HCT116 (cell line): ENCODE results near the gene PTGER4. TPM values are rescaled to one million over a fixed set of nuclear protein-coding genes. Genes with fewer than 3 reads are reported as not detected.
A peak's percentile ranks its signal among the peaks of the same experiment; 100 is the strongest.

Experiments
- ATAC-seq: fragments of 200-7000 bp; cut with Tn5 transposase; 2 replicates; pipeline ENCODE4 v1.9.1; 2020; ENCODE audit warnings: mild to moderate bottlenecking, moderate library complexity
- BruUV-seq: library from RNA; stranded (reverse); fragments of 400-500 nt; replicated peaks from 2 replicates; lab custom pipeline; 2021; lab: Mats Ljungman, UMichigan
- CTCF ChIA-PET: fragments of 300-600 bp; sonication (Branson Sonifier 250); formaldehyde crosslinking; loops from one replicate; lab custom pipeline; 2021; ENCODE audit warnings: antibody characterized with exemption; lab: Charles Lee
- POLR2A ChIA-PET: fragments of 300-600, 350-600 bp; sonication (Branson Sonifier 250); formaldehyde crosslinking; loops from one replicate; lab custom pipeline; 2021; ENCODE audit warnings: antibody characterized with exemption; lab: Charles Lee
- RAD21 ChIA-PET, 2 experiments: fragments of 300-600 bp; sonication (Branson Sonifier 250); formaldehyde crosslinking; loops; one replicate each; lab custom pipeline; 2023; ENCODE audit warnings: low total read pairs in 2 of 2; ENCODE audit not compliant: uncharacterized antibody in 2 of 2, unreplicated experiment in 2 of 2, low non-redundant PET in 1 of 2; lab: Charles Lee
- DNase-seq: peaks from one replicate; pipeline ENCODE4 v3.0.0-alpha.2; 2010; ENCODE audit warnings: low read depth, low spot score
- H2AFZ ChIP-seq: fragments of 200-600 bp; shearing (Covaris generic), sonication (generic); 2 replicates; pipeline ENCODE4 v1.6.1; 2017; ENCODE audit warnings: low read depth, mixed run types, mixed read lengths, antibody characterized with exemption, low read length; ENCODE audit not compliant: poor library complexity, severe bottlenecking
- H3K27ac ChIP-seq: 2 replicates; pipeline ENCODE4 v1.5.1; 2012; ENCODE audit warnings: low read depth, low read length
- H3K27me3 ChIP-seq: fragments of 200-600 bp; sonication (generic); 2 replicates; pipeline ENCODE4 v1.6.1; 2016; ENCODE audit warnings: mixed run types, low read length, mixed read lengths; ENCODE audit not compliant: insufficient read depth
- H3K36me3 ChIP-seq, 2 experiments: fragments of 200-500 bp in 1 of 2; fragments of 200-600 bp in 1 of 2; sonication (Bioruptor generic) in 1 of 2; sonication (generic) in 1 of 2; 2 replicates each; pipeline versions ENCODE4 v1.5.1 to v1.6.1; 2014 to 2016; ENCODE audit warnings: low read length in 2 of 2, inconsistent platforms in 1 of 2, mixed read lengths in 1 of 2, mixed run types in 1 of 2; ENCODE audit not compliant: insufficient read depth in 2 of 2, control insufficient read depth in 1 of 2
- H3K4me1 ChIP-seq, 2 experiments: fragments of 200-600 bp in 1 of 2; sonication (generic) in 1 of 2; 2 replicates each; pipeline versions ENCODE4 v1.5.1 to v1.6.1; 2012 to 2017; ENCODE audit warnings: low read length in 2 of 2, inconsistent platforms in 1 of 2, mild to moderate bottlenecking in 1 of 2, mixed read lengths in 1 of 2, mixed run types in 1 of 2, moderate library complexity in 1 of 2; ENCODE audit not compliant: insufficient read depth in 2 of 2, control insufficient read depth in 1 of 2
- H3K4me2 ChIP-seq: fragments of 200-600 bp; sonication (generic); 2 replicates; pipeline ENCODE4 v1.6.1; 2017; ENCODE audit warnings: mixed run types, low read length, mixed read lengths
- H3K4me3 ChIP-seq, 2 experiments: fragments of 200-600 bp in 1 of 2; sonication (generic) in 1 of 2; replicated peaks in 1 of 2; 2 replicates each; pipeline ENCODE4 v1.5.1; 2011 to 2016; ENCODE audit warnings: low read length in 2 of 2, control low read depth in 1 of 2, low read depth in 1 of 2, mild to moderate bottlenecking in 1 of 2, mixed read lengths in 1 of 2, mixed run types in 1 of 2
- H3K79me2 ChIP-seq: fragments of 200-600 bp; sonication (generic); 2 replicates; pipeline ENCODE4 v1.6.1; 2017; ENCODE audit warnings: mild to moderate bottlenecking, mixed run types, low read length, moderate library complexity, mixed read lengths; ENCODE audit not compliant: insufficient read depth
- H3K9ac ChIP-seq: fragments of 200-600 bp; sonication (generic); 2 replicates; pipeline ENCODE4 v1.6.1; 2016; ENCODE audit warnings: low read length, mixed read lengths
- H3K9me2 ChIP-seq: fragments of 200-600 bp; sonication (generic), shearing (Covaris generic); 2 replicates; pipeline ENCODE4 v1.6.1; 2017; ENCODE audit warnings: mixed run types, mild to moderate bottlenecking, moderate library complexity; ENCODE audit not compliant: insufficient read depth
- H3K9me3 ChIP-seq, 2 experiments: fragments of 200-500 bp in 1 of 2; fragments of 200-600 bp in 1 of 2; sonication (Bioruptor generic) in 1 of 2; sonication (generic) in 1 of 2; 2 replicates each; pipeline ENCODE4 v1.6.1; 2014 to 2017; ENCODE audit warnings: low read length in 2 of 2, mixed read lengths in 2 of 2, inconsistent platforms in 1 of 2, low read depth in 1 of 2, mild to moderate bottlenecking in 1 of 2, mixed run types in 1 of 2, moderate library complexity in 1 of 2; ENCODE audit not compliant: control insufficient read depth in 1 of 2, insufficient read depth in 1 of 2
- H4K20me1 ChIP-seq: fragments of 200-600 bp; sonication (generic), shearing (Covaris generic); 2 replicates; pipeline ENCODE4 v1.6.1; 2017; ENCODE audit warnings: mixed run types, mild to moderate bottlenecking, moderate library complexity; ENCODE audit not compliant: insufficient read depth
- ATF3 ChIP-seq: IDR thresholded peaks from 2 replicates; pipeline ENCODE4 v1.6.1; 2012
- CBX3 ChIP-seq: IDR thresholded peaks from 2 replicates; pipeline ENCODE4 v1.6.1; 2012; ENCODE audit warnings: low read depth
- EGR1 ChIP-seq: IDR thresholded peaks from 2 replicates; pipeline ENCODE4 v1.6.1; 2012; ENCODE audit warnings: low read depth
- ELF1 ChIP-seq: IDR thresholded peaks from 2 replicates; pipeline ENCODE4 v1.6.1; 2012; ENCODE audit warnings: low read depth, borderline replicate concordance
- EZH2 ChIP-seq: fragments of 200-600 bp; sonication (generic); IDR thresholded peaks from 2 replicates; pipeline ENCODE4 v1.6.1; 2017; ENCODE audit warnings: antibody characterized with exemption, mixed run types
- FOSL1 ChIP-seq: IDR thresholded peaks from 2 replicates; pipeline ENCODE4 v1.6.1; 2012; ENCODE audit warnings: low read depth
- MAX ChIP-seq: IDR thresholded peaks from 2 replicates; pipeline ENCODE4 v1.6.1; 2012
- POLR2A ChIP-seq: IDR thresholded peaks from 2 replicates; pipeline ENCODE4 v1.7.0; 2011; ENCODE audit warnings: borderline replicate concordance; ENCODE audit not compliant: insufficient read depth, insufficient read length; ENCODE audit errors: extremely low read depth
- POLR2AphosphoS5 ChIP-seq: IDR thresholded peaks from 2 replicates; pipeline ENCODE4 v1.6.1; 2011; ENCODE audit warnings: mild to moderate bottlenecking, low read depth, low read length, moderate library complexity
- RAD21 ChIP-seq: IDR thresholded peaks from 2 replicates; pipeline ENCODE4 v1.6.1; 2012; ENCODE audit warnings: low read depth, mild to moderate bottlenecking
- SIN3A ChIP-seq: IDR thresholded peaks from 2 replicates; pipeline ENCODE4 v1.6.1; 2012; ENCODE audit warnings: low read depth
- SP1 ChIP-seq: IDR thresholded peaks from 2 replicates; pipeline ENCODE4 v1.6.1; 2012; ENCODE audit warnings: low read depth
- SRF ChIP-seq: IDR thresholded peaks from 2 replicates; pipeline ENCODE4 v1.6.1; 2012; ENCODE audit warnings: low read depth
- TCF7L2 ChIP-seq: IDR thresholded peaks from 2 replicates; pipeline ENCODE4 v1.7.0; 2011; ENCODE audit warnings: borderline replicate concordance, inconsistent platforms; ENCODE audit not compliant: insufficient read depth, insufficient read length; ENCODE audit errors: extremely low read depth
- YY1 ChIP-seq: IDR thresholded peaks from 2 replicates; pipeline ENCODE4 v1.6.1; 2011; ENCODE audit warnings: low read length, low read depth, moderate library complexity, mild to moderate bottlenecking; ENCODE audit not compliant: insufficient replicate concordance; ENCODE audit errors: extremely low read depth
- ZFX ChIP-seq: fragments of 450-650 bp; IDR thresholded peaks from 2 replicates; pipeline ENCODE4 v1.6.1; 2017
- ZNF274 ChIP-seq: fragments of 200-500 bp; sonication (Bioruptor generic); IDR thresholded peaks from 2 replicates; pipeline ENCODE4 v1.6.1; 2014; ENCODE audit warnings: mild to moderate bottlenecking, low read depth, low read length, inconsistent platforms
- intact Hi-C: fragments of 100-400 bp; cut with micrococcal nuclease; formaldehyde crosslinking; loops from 2 replicates; pipeline ENCODE4 v1.10.0; 2022
- total RNA-seq: library from RNA; stranded (reverse); gene quantifications from one replicate; pipeline ENCODE4 v1.2.1, GENCODE V29; 2021; ENCODE audit not compliant: unreplicated experiment

PTGER4 gene
- total RNA-seq, 1 experiment from 2014 or later = 3.0 TPM

- BruUV-seq = no TSS peak
- POLR2A ChIA-PET = interaction anchor here (0.6 to 1.2 kb wide), 6 partner anchors 599 to 1092 kb away, joined by 3 to 6 read pairs (median 4); no protein-coding TSS in a partner anchor
- peak overlapping the region; percentile 60 to 70 for H3K4me3 ChIP-seq
- H2AFZ ChIP-seq = peak overlapping the region; percentile 83
- H3K9ac ChIP-seq = peak overlapping the region; percentile 66
- H3K4me1 ChIP-seq = peaks cover 19 to 33% of the 10 kb centered on the region in 2 experiments
- RAD21 ChIA-PET = interaction anchor here in 1 of 2 experiments (0.5 to 0.6 kb wide), 3 partner anchors 63 to 1137 kb away, joined by 3 to 6 read pairs (median 4); no protein-coding TSS in a partner anchor
- CTCF ChIA-PET = interaction anchor here (0.6 to 1.0 kb wide), 3 partner anchors 391 to 1193 kb away, joined by 3 to 5 read pairs (median 3); no protein-coding TSS in a partner anchor
- no peaks in the 10 kb centered on the region for H3K36me3 ChIP-seq
- peak overlapping the region; percentile 73 for H3K4me2 ChIP-seq
- H3K9me3 ChIP-seq = no peaks in the 10 kb centered on the region
- intact Hi-C loops = no loop called here
- no peaks in the 10 kb centered on the region for H4K20me1 ChIP-seq
- H3K79me2 ChIP-seq = no peaks in the 10 kb centered on the region
- H3K27ac ChIP-seq = peak overlapping the region; percentile 92
- TF ChIP-seq TCF7L2 = no peak
- TF ChIP-seq ELF1 = no peak
- TF ChIP-seq YY1 = peak; percentile 12
- peak; percentile 56 for TF ChIP-seq EGR1
- peak; percentile 5 for TF ChIP-seq SP1
- TF ChIP-seq POLR2AphosphoS5 = peak; percentile 83
- TF ChIP-seq ZFX = no peak
- peak; percentile 60; the same call in 1 of the 2 replicates for TF ChIP-seq MAX
- peak; percentile 65; the same call in 1 of the 2 replicates for TF ChIP-seq SIN3A
- no peak for TF ChIP-seq ZNF274
- TF ChIP-seq POLR2A = peak; percentile 91
- no peak for TF ChIP-seq FOSL1
- no peak for TF ChIP-seq RAD21
- TF ChIP-seq SRF = peak; percentile 92
- no peak for TF ChIP-seq CBX3
- no peak for TF ChIP-seq EZH2
- no peak for TF ChIP-seq ATF3
- DNase-seq = peak; percentile 88
- ATAC-seq = peak; percentile 89
- no peaks in the 10 kb centered on the region for H3K27me3 ChIP-seq
- H3K9me2 ChIP-seq = no peaks in the 10 kb centered on the region
Measured at GRCh38 chr5:40679148-40679912, 385 bp upstream of the PTGER4 start.
